Suprapubic skin (tissue), 3 donors: ENCODE measurements around the gene PDP2.

Experiments used
- CTCF ChIP-seq, 2 donors: fragments of 200-600 bp in 1 of 2; fragments of 450-650 bp in 1 of 2; sonication (generic) in 1 of 2; IDR thresholded peaks; one replicate each; pipeline ENCODE4 v1.5.1; 2016 to 2019; ENCODE audit warnings: antibody characterized with exemption in 2 of 2, mild to moderate bottlenecking in 1 of 2, moderate library complexity in 1 of 2
- EP300 ChIP-seq: sonication (generic); formaldehyde crosslinking; IDR thresholded peaks from one replicate; pipeline ENCODE4 v1.6.1; 2017; ENCODE audit warnings: antibody characterized with exemption

GRCh38 chr16:66911801-66912200 is 31.5 kb downstream of the PDP2 start:
- TF ChIP-seq CTCF (IDR thresholded peaks at IDR 0.05): no peak
- no peak for TF ChIP-seq EP300
